ENCODE data around the gene CLDN17.

Gene CLDN17

GRCh38 chr21:30117631-30118030, 49.0 kb downstream of the CLDN17 start:
- DNase-seq (ENCODE audit: low read depth), result no peak

GRCh38 chr21:30116479-30116878, 50.1 kb downstream of the CLDN17 start:
- no peak for DNase-seq (ENCODE audit: low read depth)

Measured in EH (cell line).